Natural killer cell (primary cell): Measurements from ENCODE around the gene NFX1. TPM values are rescaled to one million over a fixed set of nuclear protein-coding genes. Genes with fewer than 3 reads are reported as not detected.
A peak's percentile ranks its signal among the peaks of the same experiment; 100 is the strongest.

Experiments used
- ATAC-seq, 3 donors: fragments of 150-1000 bp in 2 of 3; fragments of 200-7000 bp in 1 of 3; cut with Tn5 transposase; 1 replicate in 1 of 3; 2 replicates in 2 of 3; pipeline ENCODE4 v1.10.0; 2021; ENCODE audit warnings: mild to moderate bottlenecking in 2 of 3, moderate library complexity in 2 of 3
- DNase-seq, 2 donors: peaks; one replicate each; pipeline versions ENCODE4 v3.0.0 to v3.0.0-alpha.2; 2013 to 2021; ENCODE audit warnings: mixed read lengths in 1 of 2
- H3K27ac ChIP-seq: one replicate; pipeline ENCODE4 v1.5.1; 2013; ENCODE audit warnings: mild to moderate bottlenecking, low read length
- H3K27me3 ChIP-seq: one replicate; pipeline ENCODE4 v1.6.1; 2013; ENCODE audit warnings: low read length; ENCODE audit not compliant: control insufficient read depth, insufficient read depth
- H3K36me3 ChIP-seq: one replicate; pipeline ENCODE4 v1.6.1; 2013; ENCODE audit warnings: low read length; ENCODE audit not compliant: control insufficient read depth, insufficient read depth
- H3K4me1 ChIP-seq: one replicate; pipeline ENCODE4 v1.6.1; 2013; ENCODE audit warnings: low read length; ENCODE audit not compliant: control insufficient read depth, insufficient read depth
- H3K4me3 ChIP-seq: one replicate; pipeline ENCODE4 v1.5.1; 2013; ENCODE audit warnings: low read length
- H3K9me3 ChIP-seq: one replicate; pipeline ENCODE4 v1.6.1; 2013; ENCODE audit warnings: low read length; ENCODE audit not compliant: control insufficient read depth, insufficient read depth
- H3K27ac Mint-ChIP-seq, 2 donors: one replicate each; pipeline ENCODE4 v1.8.0; 2022; ENCODE audit warnings: mild to moderate bottlenecking in 2 of 2, mixed read lengths in 2 of 2, moderate library complexity in 1 of 2
- H3K27me3 Mint-ChIP-seq, 2 donors: one replicate each; pipeline ENCODE4 v1.8.0; 2022; ENCODE audit warnings: low read depth in 2 of 2, mixed read lengths in 2 of 2
- H3K36me3 Mint-ChIP-seq: one replicate; pipeline ENCODE4 v1.8.0; 2022; ENCODE audit warnings: mixed read lengths
- H3K4me1 Mint-ChIP-seq, 2 donors: one replicate each; pipeline ENCODE4 v1.8.0; 2022; ENCODE audit warnings: mixed read lengths in 2 of 2
- H3K4me3 Mint-ChIP-seq: one replicate; pipeline ENCODE4 v1.8.0; 2022; ENCODE audit warnings: mild to moderate bottlenecking, moderate library complexity, mixed read lengths
- H3K9me3 Mint-ChIP-seq, 2 donors: one replicate each; pipeline ENCODE4 v1.8.0; 2022; ENCODE audit warnings: mixed read lengths in 2 of 2
- WGBS: methylation state at CpG from one replicate; pipeline ENCODE4 v1.1.7; 2013; ENCODE audit warnings: missing lambda C conversion rate; ENCODE audit not compliant: insufficient coverage; 5-methylcytosine and 5-hydroxymethylcytosine counted together
- intact Hi-C: fragments of 100-400 bp; cut with micrococcal nuclease; formaldehyde crosslinking; loops from one replicate; pipeline ENCODE4 v1.14.2; 2022
- total RNA-seq, 4 donors: library from RNA; stranded (reverse); fragments of 120-200 nt in 1 of 4; gene quantifications; one replicate each; pipeline versions ENCODE4 v1.2.3 to v1.2.4, GENCODE V29; 2013 to 2022
- TF ChIP-seq, protein P1 (sequence below): fragments of 200-600 bp; IDR thresholded peaks from one replicate; pipeline ENCODE4 v1.8.0; 2022; ENCODE audit warnings: antibody characterized with exemption

Gene NFX1
- total RNA-seq, 3 donors from 2014 or later (not counting 1 experiment from before 2014, with no cell fraction given), result 33.0 to 38.8 (median 38.5) TPM

DNA sequence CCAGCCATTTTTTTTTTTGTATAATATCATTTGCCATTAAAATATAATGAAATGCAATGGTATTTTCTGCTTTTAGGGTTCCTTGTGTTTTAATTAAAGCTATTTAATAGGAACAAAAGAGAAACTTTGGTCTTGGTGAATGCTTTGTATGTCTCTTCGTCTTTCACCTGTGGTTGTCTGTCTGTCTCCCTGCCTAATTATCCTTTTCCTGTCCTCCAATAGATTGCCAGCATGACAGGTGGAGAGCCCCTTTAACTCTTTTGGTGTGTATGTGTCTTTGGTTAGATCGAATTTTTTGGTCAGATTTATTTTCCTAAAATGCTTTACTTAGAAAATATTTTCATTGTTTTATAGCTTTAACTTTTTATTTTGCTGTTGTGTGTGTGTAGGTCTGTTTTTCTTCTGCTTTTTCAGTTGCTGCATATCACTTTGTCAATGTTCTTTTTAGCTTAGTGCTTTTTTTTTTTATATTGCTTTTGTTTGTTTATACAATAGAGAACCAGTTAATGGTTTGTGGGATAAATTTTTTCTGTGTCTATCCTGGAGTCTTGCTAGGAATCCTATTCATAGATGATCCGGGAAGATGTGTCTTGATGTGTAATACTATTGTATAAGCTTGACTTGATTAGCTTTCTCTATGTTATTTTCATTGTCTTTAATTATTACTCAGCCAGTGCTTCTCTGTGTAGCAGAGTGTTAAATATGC, 16.9 kb upstream of the NFX1 start:
- H3K36me3 Mint-ChIP-seq, result peaks cover 23% of the 10 kb centered on the region
- no peaks in the 10 kb centered on the region for H3K27me3 ChIP-seq
- H3K27me3 Mint-ChIP-seq, result no peaks in the 10 kb centered on the region
- TF ChIP-seq, protein P1, sequence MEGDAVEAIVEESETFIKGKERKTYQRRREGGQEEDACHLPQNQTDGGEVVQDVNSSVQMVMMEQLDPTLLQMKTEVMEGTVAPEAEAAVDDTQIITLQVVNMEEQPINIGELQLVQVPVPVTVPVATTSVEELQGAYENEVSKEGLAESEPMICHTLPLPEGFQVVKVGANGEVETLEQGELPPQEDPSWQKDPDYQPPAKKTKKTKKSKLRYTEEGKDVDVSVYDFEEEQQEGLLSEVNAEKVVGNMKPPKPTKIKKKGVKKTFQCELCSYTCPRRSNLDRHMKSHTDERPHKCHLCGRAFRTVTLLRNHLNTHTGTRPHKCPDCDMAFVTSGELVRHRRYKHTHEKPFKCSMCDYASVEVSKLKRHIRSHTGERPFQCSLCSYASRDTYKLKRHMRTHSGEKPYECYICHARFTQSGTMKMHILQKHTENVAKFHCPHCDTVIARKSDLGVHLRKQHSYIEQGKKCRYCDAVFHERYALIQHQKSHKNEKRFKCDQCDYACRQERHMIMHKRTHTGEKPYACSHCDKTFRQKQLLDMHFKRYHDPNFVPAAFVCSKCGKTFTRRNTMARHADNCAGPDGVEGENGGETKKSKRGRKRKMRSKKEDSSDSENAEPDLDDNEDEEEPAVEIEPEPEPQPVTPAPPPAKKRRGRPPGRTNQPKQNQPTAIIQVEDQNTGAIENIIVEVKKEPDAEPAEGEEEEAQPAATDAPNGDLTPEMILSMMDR, result no peak
- no peaks in the 10 kb centered on the region for H3K9me3 ChIP-seq
- peak overlapping the region; percentile 33 to 46 for H3K27ac Mint-ChIP-seq
- peaks cover 64% of the 10 kb centered on the region for H3K36me3 ChIP-seq
- DNase-seq (no peak), ATAC-seq (no peak)
- no peaks in the 10 kb centered on the region for H3K9me3 Mint-ChIP-seq
- H3K4me3 ChIP-seq, result no peak overlapping the region
- no peak overlapping the region for H3K27ac ChIP-seq
- 100% methylated on average over 1 of the region's 3 CpGs for WGBS
- no peaks in the 10 kb centered on the region for H3K4me1 ChIP-seq
- peaks cover 0 to 7% of the 10 kb centered on the region in 2 donors for H3K4me1 Mint-ChIP-seq
- no peak overlapping the region for H3K4me3 Mint-ChIP-seq
- intact Hi-C loops, result no loop called here

DNA sequence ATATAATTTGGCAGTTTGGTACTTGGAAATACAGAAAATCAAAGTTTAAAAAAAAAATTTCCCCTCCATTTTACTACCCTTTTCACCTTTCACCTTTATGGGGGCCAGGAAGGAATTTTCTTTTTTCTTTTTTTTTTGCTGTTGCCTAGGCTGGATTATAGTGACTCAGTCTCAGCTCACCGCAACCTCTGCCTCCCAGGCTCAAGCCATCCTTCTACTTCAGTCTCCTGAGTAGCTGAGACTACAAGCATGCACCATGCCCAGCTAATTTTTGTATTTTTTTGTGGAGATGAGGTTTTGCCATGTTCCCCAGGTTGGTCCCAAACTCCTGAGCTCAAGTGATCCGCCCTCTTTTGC, 16.4 kb upstream of the NFX1 start:
- intact Hi-C loops, result no loop called here
- Mint-ChIP-seq H3K36me3 (peaks cover 25% of the 10 kb centered on the region), H3K27me3 (no peaks in the 10 kb centered on the region), H3K27ac (peak overlapping the region in 1 of 2 donors; percentile 46), H3K4me3 (no peak overlapping the region), H3K9me3 (no peaks in the 10 kb centered on the region), H3K4me1 (peaks cover 0 to 7% of the 10 kb centered on the region in 2 donors)
- DNase-seq (no peak), ATAC-seq (no peak)
- Histone ChIP-seq H3K9me3 (no peaks in the 10 kb centered on the region), H3K4me3 (no peak overlapping the region), H3K36me3 (peaks cover 69% of the 10 kb centered on the region), H3K4me1 (no peaks in the 10 kb centered on the region), H3K27ac (no peak overlapping the region), H3K27me3 (no peaks in the 10 kb centered on the region)
- TF ChIP-seq, protein P1, result no peak
- 97% methylated on average over 2 of the region's 2 CpGs for WGBS

DNA sequence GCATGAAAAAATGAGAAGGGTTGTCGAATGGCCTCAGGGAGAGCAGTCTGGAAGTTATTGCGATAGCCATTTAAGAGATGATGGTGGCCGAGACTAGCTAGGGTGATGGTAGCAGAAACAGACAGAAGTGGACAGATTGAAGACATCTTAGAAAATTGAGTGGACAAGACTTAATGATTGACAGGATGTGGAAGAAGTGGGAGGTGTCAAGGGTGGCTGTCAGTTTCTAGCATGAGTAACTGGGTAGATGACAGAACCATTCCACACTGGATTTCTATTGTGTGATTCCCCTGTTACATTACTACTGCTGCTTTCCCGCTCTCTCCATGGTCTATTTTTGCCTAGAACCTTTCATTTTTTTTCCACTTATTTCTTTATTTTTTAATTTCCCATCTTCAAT, 12.8 kb upstream of the NFX1 start:
- no peaks in the 10 kb centered on the region for H3K27me3 ChIP-seq
- peaks cover 0 to 7% of the 10 kb centered on the region in 2 donors for H3K4me1 Mint-ChIP-seq
- 97% methylated on average over 4 of the region's 4 CpGs for WGBS
- H3K36me3 Mint-ChIP-seq, result peaks cover 25% of the 10 kb centered on the region
- H3K27me3 Mint-ChIP-seq, result no peaks in the 10 kb centered on the region
- DNase-seq, result no peak
- no peaks in the 10 kb centered on the region for H3K9me3 ChIP-seq
- intact Hi-C loops, result no loop called here
- no peak overlapping the region for H3K27ac ChIP-seq
- H3K4me3 Mint-ChIP-seq, result no peak overlapping the region
- no peak overlapping the region for H3K27ac Mint-ChIP-seq
- H3K36me3 ChIP-seq, result peaks cover 77% of the 10 kb centered on the region
- H3K4me1 ChIP-seq, result no peaks in the 10 kb centered on the region
- no peak for ATAC-seq
- TF ChIP-seq, protein P1, result no peak
- no peak overlapping the region for H3K4me3 ChIP-seq
- H3K9me3 Mint-ChIP-seq, result no peaks in the 10 kb centered on the region

DNA sequence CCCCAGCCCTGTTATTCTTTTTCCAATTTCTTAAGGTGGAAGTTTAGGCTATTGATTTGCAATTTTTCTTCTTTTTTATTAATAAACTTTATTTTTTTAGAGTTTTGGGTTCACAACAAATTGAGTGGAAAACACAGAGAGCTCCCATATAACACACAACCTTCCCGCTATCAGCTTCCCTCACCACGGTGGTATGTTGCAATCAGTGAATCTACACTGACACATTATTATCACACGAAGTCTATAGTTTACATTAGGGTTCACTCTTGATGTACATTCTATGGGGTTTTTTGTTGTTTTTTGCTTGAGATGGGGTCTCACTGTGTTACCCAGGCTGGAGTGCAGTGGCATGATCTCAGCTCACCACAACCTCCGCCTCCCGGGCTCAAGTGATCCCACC, 4.8 kb upstream of the NFX1 start:
- Histone ChIP-seq H3K36me3 (peaks cover 21% of the 10 kb centered on the region), H3K27ac (no peak overlapping the region), H3K9me3 (no peaks in the 10 kb centered on the region), H3K4me1 (peaks cover 12% of the 10 kb centered on the region), H3K27me3 (no peaks in the 10 kb centered on the region), H3K4me3 (no peak overlapping the region)
- Mint-ChIP-seq H3K9me3 (no peaks in the 10 kb centered on the region), H3K27me3 (peaks cover 0 to 3% of the 10 kb centered on the region in 2 donors), H3K36me3 (no peaks in the 10 kb centered on the region), H3K27ac (no peak overlapping the region), H3K4me3 (no peak overlapping the region), H3K4me1 (peaks cover 5 to 6% of the 10 kb centered on the region in 2 donors)
- TF ChIP-seq, protein P1, result no peak
- intact Hi-C loops, result no loop called here
- 56% methylated on average over 3 of the region's 5 CpGs for WGBS
- ATAC-seq, result no peak
- DNase-seq, result no peak
